RWPE1 (cell line): Measurements from ENCODE around the gene GOLIM4.
"Not testable (repeated sequence)": the region's sequence is repeated elsewhere in the genome, so short reads cannot be mapped to it uniquely, and the experiment has no call there.

ENCODE experiments used
- CTCF ChIA-PET: fragments of 350-600 bp; sonication (Branson Sonifier 250); formaldehyde crosslinking; extraction: SDS; loops from one replicate; lab custom pipeline; 2021; lab: Yijun Ruan, JAX
- POLR2A ChIA-PET: fragments of 400-600 bp; formaldehyde crosslinking; extraction: SDS; loops from one replicate; lab custom pipeline; 2020; ENCODE audit warnings: antibody characterized with exemption; ENCODE audit not compliant: low non-redundant PET; lab: Yijun Ruan, JAX
- DNase-seq: peaks from one replicate; pipeline ENCODE4 v3.0.0; 2012; ENCODE audit warnings: low spot score
- H3K27ac ChIP-seq: fragments of 450-650 bp; 2 replicates; pipeline ENCODE4 v1.5.1; 2017
- TF ChIP-seq, protein P1 (sequence below): fragments of 450-650 bp; conservative IDR thresholded peaks from 2 replicates; pipeline ENCODE4 v1.5.1; 2017; ENCODE audit warnings: low read depth, mild to moderate bottlenecking

GOLIM4 gene

DNA sequence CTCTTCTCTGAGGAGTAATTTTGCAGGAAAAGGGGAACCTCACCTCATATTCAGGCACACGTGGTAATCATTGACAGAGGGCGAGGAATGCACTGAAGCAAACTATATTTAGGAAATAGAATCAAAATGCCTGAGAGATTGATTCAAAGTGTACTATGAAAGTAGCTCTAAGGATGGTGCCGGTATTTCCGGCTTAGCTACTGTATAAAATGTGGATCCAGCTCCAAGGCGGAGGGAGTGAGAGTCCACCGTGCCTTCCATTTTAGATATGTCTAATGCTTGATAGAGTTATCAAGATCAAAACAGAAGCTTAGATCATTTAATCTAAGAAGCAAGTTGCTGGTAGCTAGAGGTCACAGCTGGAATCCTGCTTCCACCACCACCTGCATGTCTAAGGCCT, 33.0 kb downstream of the GOLIM4 start:
- no peak overlapping the region for H3K27ac ChIP-seq
- ChIA-PET POLR2A (no interaction called here), CTCF (interaction anchor here (0.6 kb wide), 1 partner anchor 1190 kb away, joined by 3 read pairs; no protein-coding TSS in a partner anchor)
- DNase-seq = no peak
- TF ChIP-seq, protein P1, sequence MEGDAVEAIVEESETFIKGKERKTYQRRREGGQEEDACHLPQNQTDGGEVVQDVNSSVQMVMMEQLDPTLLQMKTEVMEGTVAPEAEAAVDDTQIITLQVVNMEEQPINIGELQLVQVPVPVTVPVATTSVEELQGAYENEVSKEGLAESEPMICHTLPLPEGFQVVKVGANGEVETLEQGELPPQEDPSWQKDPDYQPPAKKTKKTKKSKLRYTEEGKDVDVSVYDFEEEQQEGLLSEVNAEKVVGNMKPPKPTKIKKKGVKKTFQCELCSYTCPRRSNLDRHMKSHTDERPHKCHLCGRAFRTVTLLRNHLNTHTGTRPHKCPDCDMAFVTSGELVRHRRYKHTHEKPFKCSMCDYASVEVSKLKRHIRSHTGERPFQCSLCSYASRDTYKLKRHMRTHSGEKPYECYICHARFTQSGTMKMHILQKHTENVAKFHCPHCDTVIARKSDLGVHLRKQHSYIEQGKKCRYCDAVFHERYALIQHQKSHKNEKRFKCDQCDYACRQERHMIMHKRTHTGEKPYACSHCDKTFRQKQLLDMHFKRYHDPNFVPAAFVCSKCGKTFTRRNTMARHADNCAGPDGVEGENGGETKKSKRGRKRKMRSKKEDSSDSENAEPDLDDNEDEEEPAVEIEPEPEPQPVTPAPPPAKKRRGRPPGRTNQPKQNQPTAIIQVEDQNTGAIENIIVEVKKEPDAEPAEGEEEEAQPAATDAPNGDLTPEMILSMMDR = no peak

DNA sequence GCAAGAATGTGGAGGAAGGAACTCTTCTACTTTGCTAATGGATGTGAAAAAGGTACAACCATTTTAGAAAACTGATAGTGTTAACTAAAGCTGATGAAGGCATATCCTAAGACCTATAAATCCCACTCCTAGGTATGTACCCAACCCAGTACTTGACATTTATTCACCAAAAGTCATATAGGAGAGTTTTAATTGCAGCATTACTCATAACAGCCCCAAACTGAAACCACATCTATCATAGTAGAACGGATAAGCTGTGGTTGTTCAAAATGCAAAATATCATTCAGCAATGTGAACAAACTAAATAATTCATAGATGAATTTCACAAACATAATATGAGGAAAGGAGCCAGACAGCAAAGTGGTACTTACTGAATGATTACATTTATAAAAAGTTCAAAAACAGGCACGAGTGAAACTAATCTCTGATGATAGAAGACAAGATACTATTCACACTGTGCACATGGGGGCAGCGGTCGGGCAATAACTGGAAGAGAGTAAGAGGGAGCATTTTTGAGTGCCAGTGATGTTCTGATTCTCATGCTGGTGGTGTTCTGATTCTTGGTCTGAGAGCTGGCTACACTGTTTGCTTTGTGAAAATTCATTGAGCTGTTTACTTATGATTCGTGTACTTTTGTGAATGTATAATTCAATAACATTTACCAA, 34.3 kb downstream of the GOLIM4 start:
- TF ChIP-seq, protein P1 = no peak
- no peak overlapping the region for H3K27ac ChIP-seq
- POLR2A ChIA-PET = no interaction called here
- CTCF ChIA-PET = interaction anchor here (0.6 kb wide), 2 partner anchors 11 to 374 kb away, joined by 3 read pairs; no protein-coding TSS in a partner anchor
- no peak for DNase-seq

DNA sequence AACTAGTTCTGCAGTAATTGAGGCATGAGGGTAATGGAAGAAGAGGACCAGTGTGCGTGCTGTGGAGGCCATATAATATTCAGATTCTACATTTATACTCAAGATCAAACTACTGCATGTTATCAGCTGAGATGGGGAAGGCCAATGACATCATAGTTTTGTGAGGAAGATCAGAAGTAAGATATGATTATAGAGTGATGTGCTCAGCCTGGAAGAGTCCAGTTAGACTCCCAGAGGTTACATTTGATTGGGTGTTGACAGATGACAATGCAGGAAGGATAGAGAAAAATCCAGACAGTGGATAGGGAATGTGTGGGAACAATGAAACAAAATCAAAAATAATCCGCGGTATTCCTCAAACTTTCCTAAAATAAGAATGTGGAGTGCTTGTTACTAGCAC, 35.4 kb downstream of the GOLIM4 start:
- DNase-seq = no peak
- H3K27ac ChIP-seq = no peak overlapping the region
- POLR2A ChIA-PET = no interaction called here
- TF ChIP-seq, protein P1 = no peak
- CTCF ChIA-PET = no interaction called here

DNA sequence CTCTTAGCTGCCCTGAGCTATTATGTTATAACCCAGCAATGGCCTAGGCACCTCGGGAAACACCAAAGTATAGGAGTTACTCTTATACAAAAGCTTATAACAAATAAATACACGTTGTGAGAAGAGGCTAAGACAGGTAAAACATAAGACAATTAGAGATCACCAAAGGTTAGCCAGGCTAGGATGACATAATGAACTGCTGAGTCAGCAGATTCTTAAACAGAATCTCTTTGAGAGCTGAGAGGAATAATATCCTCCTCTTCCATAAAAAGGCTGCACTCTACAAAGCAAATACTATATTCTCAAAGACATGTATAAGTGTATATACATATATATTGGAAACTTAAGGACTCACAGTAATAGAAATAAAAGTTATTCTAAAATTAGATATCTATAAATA, 37.2 kb downstream of the GOLIM4 start:
- DNase-seq = no peak
- H3K27ac ChIP-seq = no peak overlapping the region
- TF ChIP-seq, protein P1 = no peak
- ChIA-PET CTCF (interaction anchor here (0.6 kb wide), 1 partner anchor 221 kb away, joined by 3 read pairs; no protein-coding TSS in a partner anchor), POLR2A (no interaction called here)

DNA sequence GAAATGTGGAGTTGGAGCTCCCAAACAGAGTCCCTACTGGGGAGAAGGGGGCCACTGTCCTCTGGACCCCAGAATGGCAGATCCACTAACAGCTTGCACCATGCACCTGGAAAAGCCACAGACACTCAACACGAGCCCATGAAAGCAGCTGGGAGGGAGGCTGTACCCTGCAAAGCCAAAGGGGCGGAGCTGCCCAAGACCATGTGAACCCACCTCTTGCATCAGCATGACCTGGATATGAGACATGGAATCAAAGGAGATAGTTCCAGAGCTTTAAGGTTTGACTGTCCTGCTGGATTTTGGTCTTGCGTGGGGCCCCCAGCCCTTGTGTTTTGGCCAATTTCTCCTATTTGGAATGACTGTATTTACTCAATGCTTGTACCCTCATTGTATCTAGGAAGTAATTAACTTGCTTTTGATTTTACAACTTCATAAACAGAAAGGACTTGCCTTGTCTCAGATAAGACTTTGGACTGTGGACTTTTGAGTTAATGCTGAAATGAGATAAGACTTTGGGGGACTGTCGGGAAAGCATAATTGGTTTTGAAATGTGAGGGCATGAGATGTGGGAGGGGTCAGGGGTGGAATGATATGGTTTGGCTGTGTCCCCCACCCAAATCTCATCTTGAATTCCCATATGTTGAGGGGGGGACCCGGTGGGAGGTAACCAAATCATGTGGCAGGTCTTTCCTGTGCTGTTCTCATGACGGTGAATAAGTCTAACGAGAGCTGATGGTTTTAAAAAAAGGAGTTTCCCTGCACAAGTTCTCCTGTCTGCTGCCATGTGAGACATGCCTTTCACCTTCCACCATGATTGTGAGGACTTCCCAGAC, 39.1 kb downstream of the GOLIM4 start:
- DNase-seq, H3K27ac ChIP-seq, CTCF ChIA-PET, POLR2A ChIA-PET: not testable (repeated sequence)

DNA sequence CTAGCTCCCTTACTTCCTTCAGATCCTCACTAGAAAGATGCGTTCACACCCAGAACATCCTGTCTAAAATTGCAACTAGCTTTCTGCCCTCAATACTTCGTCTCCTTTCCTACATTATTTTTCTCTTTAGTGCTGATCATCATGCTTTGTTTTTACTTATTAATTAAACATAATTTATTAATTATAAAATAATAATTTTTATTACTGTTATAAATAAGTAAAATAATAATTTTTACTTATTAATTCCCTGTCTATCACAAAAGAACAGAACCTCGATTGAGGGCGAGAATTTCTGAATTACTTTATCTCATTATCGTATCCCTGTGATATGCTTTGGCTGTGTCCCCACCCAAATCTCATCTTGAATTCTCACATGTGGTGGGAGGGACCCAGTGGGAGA, 41.3 kb downstream of the GOLIM4 start:
- TF ChIP-seq, protein P1 = no peak
- ChIA-PET POLR2A (no interaction called here), CTCF (no interaction called here)
- H3K27ac ChIP-seq = no peak overlapping the region
- DNase-seq = no peak
